GM12865 (cell line): ENCODE results near the gene DROSHA.

Source experiments
- DNase-seq: peaks from one replicate; pipeline ENCODE4 v3.0.0; 2010; ENCODE audit warnings: low read depth
- H3K4me3 ChIP-seq: 2 replicates; pipeline ENCODE4 v1.5.1; 2011; ENCODE audit warnings: mild to moderate bottlenecking, low read depth, low read length, control low read depth
- TF ChIP-seq, protein P1 (sequence below): IDR thresholded peaks from 2 replicates; pipeline ENCODE4 v1.5.1; 2011; ENCODE audit warnings: low read length, control low read depth, low read depth, inconsistent platforms; ENCODE audit not compliant: insufficient read depth; ENCODE audit errors: missing control alignments

The DROSHA gene

GRCh38 chr5:31465291-31465690 lies 66.6 kb downstream of the DROSHA start:
- no peak for DNase-seq
- no peak overlapping the region for H3K4me3 ChIP-seq

DNA sequence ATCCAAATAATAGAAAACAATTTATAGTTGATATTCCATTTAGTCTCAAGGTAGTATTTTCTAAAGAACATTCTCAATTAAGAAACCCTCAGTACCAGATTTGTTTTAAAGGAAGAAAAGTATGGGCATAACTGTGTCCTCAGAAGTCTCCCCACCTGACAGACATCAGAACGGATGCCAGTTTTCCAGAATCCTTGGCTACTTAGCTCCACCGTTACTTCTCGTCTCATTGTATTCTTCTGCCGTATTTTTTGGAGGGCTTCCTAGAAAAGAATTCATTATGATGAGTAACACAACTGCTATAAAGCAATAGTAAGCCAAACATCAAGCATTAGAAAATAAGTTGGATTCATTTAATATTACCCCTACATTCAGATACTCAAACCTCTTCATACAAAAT lies 67.8 kb downstream of the DROSHA start:
- no peak for DNase-seq

More at GRCh38 chr5:31465291-31465690, 66.6 kb downstream of the DROSHA start:
- TF ChIP-seq, protein P1, sequence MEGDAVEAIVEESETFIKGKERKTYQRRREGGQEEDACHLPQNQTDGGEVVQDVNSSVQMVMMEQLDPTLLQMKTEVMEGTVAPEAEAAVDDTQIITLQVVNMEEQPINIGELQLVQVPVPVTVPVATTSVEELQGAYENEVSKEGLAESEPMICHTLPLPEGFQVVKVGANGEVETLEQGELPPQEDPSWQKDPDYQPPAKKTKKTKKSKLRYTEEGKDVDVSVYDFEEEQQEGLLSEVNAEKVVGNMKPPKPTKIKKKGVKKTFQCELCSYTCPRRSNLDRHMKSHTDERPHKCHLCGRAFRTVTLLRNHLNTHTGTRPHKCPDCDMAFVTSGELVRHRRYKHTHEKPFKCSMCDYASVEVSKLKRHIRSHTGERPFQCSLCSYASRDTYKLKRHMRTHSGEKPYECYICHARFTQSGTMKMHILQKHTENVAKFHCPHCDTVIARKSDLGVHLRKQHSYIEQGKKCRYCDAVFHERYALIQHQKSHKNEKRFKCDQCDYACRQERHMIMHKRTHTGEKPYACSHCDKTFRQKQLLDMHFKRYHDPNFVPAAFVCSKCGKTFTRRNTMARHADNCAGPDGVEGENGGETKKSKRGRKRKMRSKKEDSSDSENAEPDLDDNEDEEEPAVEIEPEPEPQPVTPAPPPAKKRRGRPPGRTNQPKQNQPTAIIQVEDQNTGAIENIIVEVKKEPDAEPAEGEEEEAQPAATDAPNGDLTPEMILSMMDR: no peak

GRCh38 chr5:31463351-31463750 lies 68.5 kb downstream of the DROSHA start:
- DNase-seq: no peak
- no peak overlapping the region for H3K4me3 ChIP-seq
- TF ChIP-seq, protein P1: no peak

More for the DNA sequence above, 67.8 kb downstream of the DROSHA start:
- H3K4me3 ChIP-seq: no peak overlapping the region
- TF ChIP-seq, protein P1: no peak

GRCh38 chr5:31459594-31459993 lies 72.3 kb downstream of the DROSHA start:
- no peak for DNase-seq
- TF ChIP-seq, protein P1: no peak
- H3K4me3 ChIP-seq: no peak overlapping the region

GRCh38 chr5:31455172-31455571 lies 76.7 kb downstream of the DROSHA start:
- DNase-seq: no peak
- TF ChIP-seq, protein P1: no peak
- H3K4me3 ChIP-seq: no peak overlapping the region

- TF ChIP-seq, protein P1: no peak
- no peak for DNase-seq
- no peak overlapping the region for H3K4me3 ChIP-seq
Measured at GRCh38 chr5:31453522-31453921, 78.4 kb downstream of the DROSHA start.

DNA sequence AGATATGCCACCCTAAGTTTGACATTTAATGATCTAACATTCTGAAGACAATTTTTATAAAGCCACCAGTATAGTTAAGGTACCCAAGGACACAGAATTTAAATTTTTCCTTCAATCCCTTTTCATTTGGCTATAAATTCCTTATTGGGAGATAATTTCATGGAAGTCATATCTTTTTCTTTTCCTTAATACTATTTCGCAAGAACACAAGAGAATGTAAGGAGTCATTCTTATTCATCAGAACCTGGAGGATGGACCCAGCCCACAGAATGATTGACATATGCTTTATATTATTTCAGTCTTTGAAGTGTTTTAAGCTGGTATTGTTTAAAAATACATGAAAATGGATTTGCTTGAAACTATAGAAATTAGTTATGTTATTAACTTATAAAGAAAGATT lies 79.6 kb downstream of the DROSHA start:
- TF ChIP-seq, protein P1: no peak
- DNase-seq: no peak
- no peak overlapping the region for H3K4me3 ChIP-seq
